SK-N-SH (cell line): ENCODE results near the gene MN1.

Experiments
- CTCF ChIP-seq: fragments of 200-600 bp; sonication (generic); IDR thresholded peaks from 2 replicates; pipeline ENCODE4 v1.6.1; 2017; ENCODE audit warnings: antibody characterized with exemption, mild to moderate bottlenecking, moderate library complexity
- GATA2 ChIP-seq: sonication (generic); formaldehyde crosslinking; IDR thresholded peaks from 2 replicates; pipeline ENCODE4 v1.5.0; 2020; ENCODE audit warnings: mild to moderate bottlenecking, missing genetic modification reagents
- NRF1 ChIP-seq: IDR thresholded peaks from 2 replicates; pipeline ENCODE4 v1.6.1; 2012; ENCODE audit warnings: low read depth, mild to moderate bottlenecking, low read length
- POLR2AphosphoS5 ChIP-seq: IDR thresholded peaks from 2 replicates; pipeline ENCODE4 v1.6.1; 2012; ENCODE audit warnings: low read depth, low read length
- RCOR1 ChIP-seq: fragments of 150-350 bp; IDR thresholded peaks from 2 replicates; pipeline ENCODE4 v1.6.1; 2017; ENCODE audit warnings: antibody characterized with exemption, low read length
- SIN3A ChIP-seq: IDR thresholded peaks from 2 replicates; pipeline ENCODE4 v1.6.1; 2012; ENCODE audit warnings: low read depth, mild to moderate bottlenecking, low read length, moderate library complexity, borderline replicate concordance
- USF2 ChIP-seq: fragments of 150-350 bp; IDR thresholded peaks from 2 replicates; pipeline ENCODE4 v1.6.1; 2017; ENCODE audit warnings: antibody characterized with exemption, low read length, low read depth, borderline replicate concordance

GRCh38 chr22:27740202-27740748, 61.3 kb downstream of the MN1 start:
- TF ChIP-seq NRF1 (no peak), CTCF (no peak), POLR2AphosphoS5 (no peak), SIN3A (no peak), RCOR1 (no peak), GATA2 (CRISPR knock-in tag) (no peak), USF2 (no peak)
